HG02678 (cell line): ENCODE results near the gene LIG3.
A peak's percentile ranks its signal among the peaks of the same experiment; 100 is the strongest.
"Not testable (repeated sequence)": the region's sequence is repeated elsewhere in the genome, so short reads cannot be mapped to it uniquely, and the experiment has no call there.

Experiments
- ATAC-seq: cut with Tn5 transposase; IDR thresholded peaks from one replicate; pipeline ENCODE4 v1.9.1; 2021; ENCODE audit warnings: mild to moderate bottlenecking, moderate library complexity; ENCODE audit not compliant: unreplicated experiment

LIG3 gene

DNA sequence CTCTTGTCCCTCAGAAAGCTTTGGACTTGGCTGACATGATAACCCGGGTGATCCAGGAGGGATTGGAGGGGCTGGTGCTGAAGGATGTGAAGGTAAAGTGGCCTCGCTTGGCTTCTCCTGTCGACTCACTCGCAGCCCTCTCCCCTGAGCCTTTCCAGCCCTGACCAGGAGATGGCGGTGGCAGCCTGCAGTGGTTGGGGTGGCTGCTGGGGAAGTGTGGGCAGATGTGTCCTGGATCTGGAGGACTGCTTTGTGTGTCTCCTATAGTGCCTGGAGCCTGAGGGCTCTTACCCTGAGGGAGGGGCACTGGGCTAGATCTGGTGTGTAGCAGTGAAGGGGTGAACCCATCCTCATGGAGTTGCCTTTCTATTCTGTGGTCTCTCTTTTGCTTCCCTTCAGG, 17.9 kb downstream of the LIG3 start:
- ATAC-seq, result no peak

DNA sequence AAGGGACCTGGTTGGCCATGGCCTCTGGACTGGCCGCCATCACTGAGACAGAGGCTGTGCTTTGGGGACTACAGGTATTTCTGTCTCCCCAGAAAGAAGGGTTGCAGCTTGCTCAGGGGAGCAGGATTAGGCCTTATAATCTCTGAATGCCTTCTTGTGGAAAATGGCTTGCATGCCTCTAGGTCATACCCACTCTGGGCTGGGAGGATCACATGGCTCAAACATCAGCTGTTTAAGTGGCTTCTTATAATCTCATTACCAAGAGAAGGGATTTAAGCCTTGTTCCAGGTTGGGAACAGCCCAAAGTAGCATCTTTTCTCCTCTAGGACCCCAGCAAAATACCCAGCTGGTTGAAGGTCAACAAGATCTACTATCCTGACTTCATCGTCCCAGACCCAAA, 19.1 kb downstream of the LIG3 start:
- no peak for ATAC-seq

DNA sequence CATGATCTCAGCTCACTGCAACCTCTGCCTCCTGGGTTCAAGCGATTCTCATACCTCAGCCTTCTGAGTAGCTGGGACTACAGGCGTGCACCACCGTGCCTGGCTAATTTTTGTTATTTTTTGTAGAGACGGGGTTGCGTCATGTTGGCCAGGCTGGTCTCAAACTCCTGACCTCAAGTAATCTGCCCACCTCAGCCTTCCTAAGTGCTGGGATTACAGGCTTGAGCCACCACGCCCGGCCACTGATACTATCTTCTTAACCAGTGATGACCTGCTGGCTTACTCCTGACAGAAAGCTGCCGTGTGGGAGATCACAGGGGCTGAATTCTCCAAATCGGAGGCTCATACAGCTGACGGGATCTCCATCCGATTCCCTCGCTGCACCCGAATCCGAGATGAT, 20.7 kb downstream of the LIG3 start:
- ATAC-seq, result not testable (repeated sequence)

DNA sequence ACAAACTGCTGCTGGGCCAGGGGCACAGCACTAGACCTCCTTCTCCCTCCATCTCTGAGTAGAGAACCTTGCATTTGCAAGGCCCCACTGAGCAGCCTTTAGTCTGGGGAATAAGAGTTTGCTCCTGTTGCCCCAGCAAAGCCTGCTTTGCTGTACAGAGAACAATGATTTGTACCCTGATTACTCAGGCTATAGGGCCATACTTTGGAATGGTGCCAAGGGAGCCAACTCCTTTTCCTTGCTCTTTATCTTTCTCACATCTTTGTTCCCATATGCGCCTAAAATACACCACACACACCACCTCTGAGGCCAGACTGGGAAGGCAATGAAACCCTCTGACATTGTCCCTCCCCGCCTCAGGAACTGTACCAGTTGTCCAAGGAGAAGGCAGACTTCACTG, 21.2 kb downstream of the LIG3 start:
- no peak for ATAC-seq

- no peak for ATAC-seq
Observed at GRCh38 chr17:35002876-35003551, 22.7 kb downstream of the LIG3 start.

DNA sequence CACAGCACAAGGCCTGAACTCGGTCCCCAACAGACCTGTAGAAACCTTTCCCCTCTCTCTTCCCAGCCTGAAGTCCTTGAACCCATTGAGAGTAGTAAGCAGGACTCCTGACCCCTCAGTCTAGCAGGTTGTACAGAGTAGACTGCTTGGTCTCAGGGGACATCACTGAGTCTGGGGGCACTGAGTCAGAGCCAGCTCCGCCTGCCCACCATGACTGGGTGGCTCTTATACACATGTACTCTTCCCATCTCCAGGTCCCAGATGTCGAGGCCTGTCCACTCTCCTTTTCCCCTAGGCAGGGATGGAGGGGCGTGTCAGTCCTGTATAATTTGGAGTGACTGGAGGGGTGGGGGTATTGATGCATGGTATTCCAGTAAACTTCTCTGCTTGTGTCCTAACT, 23.5 kb downstream of the LIG3 start:
- no peak for ATAC-seq

DNA sequence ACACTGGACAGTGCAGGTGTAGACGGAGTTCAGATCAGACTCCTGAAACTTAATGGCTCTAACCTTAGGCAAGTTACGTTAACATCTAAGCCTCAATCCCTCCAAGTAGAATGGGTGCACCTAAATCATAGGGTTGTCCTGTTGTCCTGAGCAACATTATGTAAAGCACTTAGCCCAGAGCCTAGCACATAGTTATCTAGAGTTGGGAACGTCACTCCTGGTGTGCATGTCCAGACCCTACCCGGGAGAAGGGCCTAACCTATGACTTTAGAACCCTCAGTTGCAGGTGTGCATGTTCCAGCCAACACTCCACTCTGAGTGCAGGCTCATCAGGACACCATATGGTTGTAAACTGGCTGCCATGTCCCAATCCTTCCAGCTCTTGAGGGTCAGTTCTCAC, 26.0 kb downstream of the LIG3 start:
- no peak for ATAC-seq

DNA sequence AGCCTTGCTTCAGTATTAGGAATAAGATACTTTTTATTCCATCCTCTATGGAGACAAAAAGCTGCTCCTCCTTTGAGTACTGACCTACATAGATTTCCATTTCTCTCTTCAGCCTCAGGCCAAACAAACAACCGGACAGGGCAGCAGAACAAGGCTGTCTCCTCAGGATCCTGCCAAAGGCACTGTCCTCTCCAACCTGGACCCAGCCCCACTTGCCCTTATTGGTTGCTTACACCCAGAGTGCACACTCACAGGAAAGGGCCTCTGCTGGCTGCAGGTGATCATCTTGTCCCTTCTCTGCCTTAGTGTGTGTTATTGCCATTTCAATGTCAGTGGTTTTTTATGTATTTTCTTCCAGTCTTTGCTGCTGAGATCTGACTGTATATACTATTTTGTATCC, 26.6 kb downstream of the LIG3 start:
- ATAC-seq, result no peak

- ATAC-seq, result no peak
Observed at GRCh38 chr17:35010093-35010492, 29.8 kb downstream of the LIG3 start.

DNA sequence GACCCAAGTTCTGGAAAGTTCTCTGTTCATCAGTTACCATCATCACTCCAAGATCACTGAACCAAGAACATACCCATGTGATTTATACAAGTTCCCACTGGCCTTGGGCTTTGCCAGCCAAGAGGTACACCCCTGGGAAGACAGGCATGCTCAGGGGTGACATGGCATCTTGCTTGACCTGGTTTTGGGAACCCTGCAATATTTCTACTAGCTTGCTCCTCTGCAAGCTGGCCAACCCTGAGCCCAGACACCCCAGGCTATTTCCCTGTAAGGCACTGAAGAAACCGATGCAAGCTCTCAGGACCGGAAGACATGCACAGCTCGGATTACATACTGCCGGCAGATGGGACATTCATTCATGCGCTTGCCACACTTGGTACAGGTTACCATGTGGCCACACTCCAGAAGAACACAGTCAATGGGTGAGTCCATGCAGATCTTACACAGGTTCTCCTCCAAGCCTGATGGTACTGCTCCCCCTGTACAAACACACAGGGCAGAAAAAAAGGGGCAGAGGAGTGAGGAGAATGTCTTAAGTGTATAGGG, 31.4 kb downstream of the LIG3 start:
- ATAC-seq, result no peak

GRCh38 chr17:35016369-35016768, 36.1 kb downstream of the LIG3 start:
- ATAC-seq, result no peak

DNA sequence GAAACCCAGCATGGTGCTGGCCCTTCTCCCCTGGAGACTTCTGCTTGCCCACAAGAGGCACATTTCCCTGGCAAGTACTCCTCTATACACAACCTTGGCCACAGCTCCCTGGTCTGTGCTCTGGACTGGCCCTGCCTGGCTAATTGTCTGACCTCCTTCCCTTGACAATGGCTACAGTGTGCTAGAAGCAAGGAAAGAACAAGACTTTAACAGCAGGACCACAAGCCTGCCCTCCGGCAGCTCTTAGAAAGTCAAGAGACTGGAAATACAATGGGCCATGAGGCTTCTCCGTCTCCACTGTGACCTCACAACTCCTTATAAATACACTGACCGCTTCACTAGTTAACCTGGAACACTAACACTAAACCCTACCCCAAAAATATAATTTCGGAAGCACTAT, 36.7 kb downstream of the LIG3 start:
- no peak for ATAC-seq

- no peak for ATAC-seq
Observed at GRCh38 chr17:35018814-35019213, 38.5 kb downstream of the LIG3 start.

GRCh38 chr17:35019386-35020179, 39.3 kb downstream of the LIG3 start:
- no peak for ATAC-seq

DNA sequence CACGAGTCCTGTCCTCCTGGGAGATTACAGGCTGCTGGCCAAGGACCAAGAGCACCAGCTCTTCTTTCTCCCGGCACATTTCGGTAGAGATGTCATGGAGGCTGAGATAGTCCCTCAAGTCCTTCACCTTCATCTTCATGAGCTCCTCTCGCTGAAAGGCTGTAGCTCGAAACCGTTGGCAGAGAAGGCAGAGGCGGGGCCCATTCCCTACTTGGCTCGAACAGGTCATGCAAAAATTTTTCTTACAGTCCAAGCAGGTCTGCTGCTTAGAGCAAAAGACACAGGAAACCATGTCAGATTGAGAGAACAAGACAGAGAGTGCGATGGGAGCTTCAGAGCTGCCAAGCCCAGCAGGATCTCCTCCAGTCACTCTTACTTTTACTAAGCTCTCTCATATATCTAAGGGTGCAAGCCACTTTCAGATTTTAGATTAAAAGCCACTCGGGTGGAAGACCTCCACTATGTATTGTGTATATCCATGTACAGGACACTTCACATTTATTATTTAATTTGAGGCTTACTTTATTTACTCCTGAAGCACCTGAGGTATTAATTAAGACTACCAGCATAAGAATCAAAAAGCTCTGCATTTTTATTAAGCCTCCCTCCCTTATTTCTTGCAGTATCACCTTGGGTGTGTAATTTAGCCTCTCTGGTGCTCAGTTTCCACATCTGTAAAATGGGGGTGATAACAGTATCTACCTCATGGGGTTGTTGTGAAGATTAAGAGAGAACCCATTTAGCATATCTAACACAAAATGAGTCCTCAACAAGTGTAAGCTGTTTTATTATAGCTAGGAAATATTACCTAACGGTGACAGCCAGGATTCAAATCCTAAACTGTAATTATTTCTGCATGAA, 41.4 kb downstream of the LIG3 start:
- ATAC-seq, result no peak

GRCh38 chr17:35022536-35023063, 42.3 kb downstream of the LIG3 start:
- ATAC-seq, result peak; percentile 69

GRCh38 chr17:35023538-35023937, 43.2 kb downstream of the LIG3 start:
- no peak for ATAC-seq

DNA sequence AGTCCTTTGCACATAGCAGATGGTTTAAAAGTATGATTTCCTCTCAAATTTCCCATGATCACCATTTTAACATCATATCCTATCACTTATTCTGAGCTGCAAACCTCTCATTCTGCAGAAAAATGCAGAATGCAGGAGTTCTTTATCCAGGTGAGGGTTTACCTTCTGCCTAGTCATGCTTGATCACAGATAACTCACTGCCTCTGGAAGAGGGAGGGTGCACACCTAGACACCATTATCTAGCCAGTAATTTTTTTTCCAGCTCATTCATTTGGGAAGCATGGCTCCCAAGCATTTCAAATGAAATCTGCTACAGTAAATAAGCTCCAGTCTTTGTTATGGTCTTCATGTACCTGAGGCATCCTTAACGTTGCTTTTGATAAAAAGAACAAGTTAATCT, 45.2 kb downstream of the LIG3 start:
- ATAC-seq, result no peak

- not testable (repeated sequence) for ATAC-seq
Observed at GRCh38 chr17:35028097-35028496, 47.8 kb downstream of the LIG3 start.

GRCh38 chr17:35028531-35029262, 48.4 kb downstream of the LIG3 start:
- no peak for ATAC-seq
